Testis (tissue), 3 donors: ENCODE results near the gene CAMK2D. TPM values are rescaled to one million over a fixed set of nuclear protein-coding genes. Genes with fewer than 3 reads are reported as not detected.

Experiments
- DNase-seq: peaks from one replicate; pipeline ENCODE4 v3.0.0-alpha.2; 2019
- H3K27ac ChIP-seq, 2 donors: fragments of 200-600 bp; sonication (generic); one replicate each; pipeline ENCODE4 v1.5.1; 2019
- H3K27me3 ChIP-seq: fragments of 200-600 bp; sonication (generic); one replicate; pipeline ENCODE4 v1.5.1; 2019
- H3K36me3 ChIP-seq: fragments of 200-600 bp; sonication (generic); one replicate; pipeline ENCODE4 v1.5.1; 2017; ENCODE audit warnings: low read depth; ENCODE audit errors: missing control alignments
- H3K4me1 ChIP-seq: fragments of 200-600 bp; sonication (generic); one replicate; pipeline ENCODE4 v1.5.1; 2019
- H3K4me3 ChIP-seq, 2 donors: fragments of 200-600 bp; sonication (generic); one replicate each; pipeline ENCODE4 v1.5.1; 2017 to 2019
- H3K9me3 ChIP-seq: fragments of 200-600 bp; sonication (generic); one replicate; pipeline ENCODE4 v1.5.1; 2017
- CTCF ChIP-seq, 3 experiments: fragments of 450-650 bp in 2 of 3; fragments of 200-600 bp in 1 of 3; sonication (generic) in 1 of 3; IDR thresholded peaks; one replicate each; pipeline ENCODE4 v1.5.1; 2016 to 2019; ENCODE audit warnings: antibody characterized with exemption in 3 of 3, mild to moderate bottlenecking in 2 of 3, moderate library complexity in 1 of 3
- POLR2A ChIP-seq: fragments of 450-650 bp; IDR thresholded peaks from one replicate; pipeline ENCODE4 v1.6.1; 2017; ENCODE audit warnings: antibody characterized with exemption, mild to moderate bottlenecking, moderate library complexity
- whole genome bisulfite sequencing, 2 donors: methylation state at CpG; one replicate each; pipeline ENCODE4 v1.1.5; 2018; 5-methylcytosine and 5-hydroxymethylcytosine counted together
- intact Hi-C: fragments of 100-400 bp; cut with DNase I; formaldehyde crosslinking; loops from one replicate; pipeline ENCODE4 v1.15.1; 2023; ENCODE audit warnings: low total_unique reads
- polyA plus RNA-seq: library from polyadenylated mRNA; stranded (reverse); fragments of 350-450 nt; fragmentation: Illumina TruSeq; extraction: RNeasy Lipid Tissue Mini Kit (QIAGEN cat#74804); gene quantifications from one replicate; pipeline ENCODE4 v1.2.3, GENCODE V29; 2014; ENCODE audit warnings: low read depth, low replicate concordance; ENCODE audit not compliant: insufficient read depth
- total RNA-seq, 2 donors: library from RNA; depleted of rRNA; stranded (reverse); fragments of >200 nt; gene quantifications; one replicate each; pipeline ENCODE4 v1.2.3, GENCODE V29; 2016

CAMK2D gene
- total and polyA plus RNA-seq, 3 donors from 2014 or later, result 31.2 to 88.1 (median 72.4) TPM

GRCh38 chr4:113564493-113564892 lies 197.0 kb downstream of the CAMK2D start:
- intact Hi-C loops, result no loop called here
- H3K27ac ChIP-seq, result no peak overlapping the region
- no peak for DNase-seq
- no peaks in the 10 kb centered on the region for H3K4me1 ChIP-seq
- H3K9me3 ChIP-seq, result no peaks in the 10 kb centered on the region
- no peaks in the 10 kb centered on the region for H3K36me3 ChIP-seq
- TF ChIP-seq POLR2A (no peak), CTCF (IDR thresholded peaks at IDR 0.05) (no peak)
- H3K4me3 ChIP-seq, result no peak overlapping the region
- no peaks in the 10 kb centered on the region for H3K27me3 ChIP-seq
- 90 to 92% methylated on average over 3 of the region's 3 CpGs for WGBS, 2 donors

- H3K36me3 ChIP-seq, result no peaks in the 10 kb centered on the region
- no peaks in the 10 kb centered on the region for H3K9me3 ChIP-seq
- DNase-seq, result no peak
- no peaks in the 10 kb centered on the region for H3K27me3 ChIP-seq
- 89 to 91% methylated on average over 5 of the region's 5 CpGs for WGBS, 2 donors
- intact Hi-C loops, result no loop called here
- H3K4me1 ChIP-seq, result no peaks in the 10 kb centered on the region
- no peak overlapping the region for H3K27ac ChIP-seq
- no peak for TF ChIP-seq CTCF (IDR thresholded peaks at IDR 0.05)
- TF ChIP-seq POLR2A, result no peak
- no peak overlapping the region for H3K4me3 ChIP-seq
Measured at GRCh38 chr4:113563691-113564378, 197.7 kb downstream of the CAMK2D start.

GRCh38 chr4:113561758-113562157 lies 199.8 kb downstream of the CAMK2D start:
- no peak overlapping the region for H3K4me3 ChIP-seq
- intact Hi-C loops, result no loop called here
- no peak for DNase-seq
- 89 to 91% methylated on average over 2 of the region's 2 CpGs for WGBS, 2 donors
- H3K9me3 ChIP-seq, result no peaks in the 10 kb centered on the region
- H3K27ac ChIP-seq, result no peak overlapping the region
- TF ChIP-seq POLR2A (no peak), CTCF (IDR thresholded peaks at IDR 0.05) (no peak)
- no peaks in the 10 kb centered on the region for H3K4me1 ChIP-seq
- H3K36me3 ChIP-seq, result no peaks in the 10 kb centered on the region
- no peaks in the 10 kb centered on the region for H3K27me3 ChIP-seq

- intact Hi-C loops, result no loop called here
- H3K9me3 ChIP-seq, result no peaks in the 10 kb centered on the region
- no peak overlapping the region for H3K4me3 ChIP-seq
- no peaks in the 10 kb centered on the region for H3K4me1 ChIP-seq
- no peak for DNase-seq
- H3K27me3 ChIP-seq, result no peaks in the 10 kb centered on the region
- TF ChIP-seq POLR2A, result no peak
- TF ChIP-seq CTCF (IDR thresholded peaks at IDR 0.05), result no peak
- H3K27ac ChIP-seq, result no peak overlapping the region
- no peaks in the 10 kb centered on the region for H3K36me3 ChIP-seq
- 98% methylated on average over 2 of the region's 2 CpGs for WGBS, 2 donors
Measured at GRCh38 chr4:113561092-113561491, 200.4 kb downstream of the CAMK2D start.

- no peak for TF ChIP-seq POLR2A
- no peak for TF ChIP-seq CTCF (IDR thresholded peaks at IDR 0.05)
- intact Hi-C loops, result no loop called here
- H3K9me3 ChIP-seq, result no peaks in the 10 kb centered on the region
- no peaks in the 10 kb centered on the region for H3K4me1 ChIP-seq
- H3K27me3 ChIP-seq, result no peaks in the 10 kb centered on the region
- H3K36me3 ChIP-seq, result no peaks in the 10 kb centered on the region
- no peak for DNase-seq
- H3K4me3 ChIP-seq, result no peak overlapping the region
- no peak overlapping the region for H3K27ac ChIP-seq
Measured at GRCh38 chr4:113560579-113560978, 201.0 kb downstream of the CAMK2D start.
